Measurements from ENCODE around the gene INTS3.

INTS3 gene

DNA sequence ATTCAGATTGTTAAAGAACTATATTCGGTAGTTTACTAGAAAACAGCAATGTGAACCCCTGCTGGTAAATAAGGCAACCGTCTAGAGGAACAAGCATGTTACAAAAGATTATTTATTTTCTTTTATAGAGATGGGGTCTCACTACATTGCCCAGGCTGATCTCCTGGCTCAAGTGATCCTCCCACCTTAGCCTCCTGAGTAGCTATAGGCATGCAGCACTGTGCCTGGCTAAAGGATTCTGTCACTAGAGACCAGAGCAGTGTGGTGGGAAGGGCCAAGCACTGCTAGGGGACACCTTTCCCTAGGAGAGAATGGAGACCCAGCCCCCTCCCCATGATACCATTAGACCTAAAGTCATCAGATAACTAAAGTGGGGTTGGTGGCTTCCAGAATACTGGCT, 76.3 kb downstream of the INTS3 start:
- H3K4me2 ChIP-seq: peak overlapping the region; percentile 30; the same call in 1 of the 2 replicates
- H2AFZ ChIP-seq (ENCODE audit: low read depth): no peak overlapping the region
- no peak overlapping the region for H3K9ac ChIP-seq
- peaks cover 8% of the 10 kb centered on the region; the same call in 1 of the 2 replicates for H3K27me3 ChIP-seq (ENCODE audit: insufficient read depth, low read depth)
- TF ChIP-seq, protein P1, sequence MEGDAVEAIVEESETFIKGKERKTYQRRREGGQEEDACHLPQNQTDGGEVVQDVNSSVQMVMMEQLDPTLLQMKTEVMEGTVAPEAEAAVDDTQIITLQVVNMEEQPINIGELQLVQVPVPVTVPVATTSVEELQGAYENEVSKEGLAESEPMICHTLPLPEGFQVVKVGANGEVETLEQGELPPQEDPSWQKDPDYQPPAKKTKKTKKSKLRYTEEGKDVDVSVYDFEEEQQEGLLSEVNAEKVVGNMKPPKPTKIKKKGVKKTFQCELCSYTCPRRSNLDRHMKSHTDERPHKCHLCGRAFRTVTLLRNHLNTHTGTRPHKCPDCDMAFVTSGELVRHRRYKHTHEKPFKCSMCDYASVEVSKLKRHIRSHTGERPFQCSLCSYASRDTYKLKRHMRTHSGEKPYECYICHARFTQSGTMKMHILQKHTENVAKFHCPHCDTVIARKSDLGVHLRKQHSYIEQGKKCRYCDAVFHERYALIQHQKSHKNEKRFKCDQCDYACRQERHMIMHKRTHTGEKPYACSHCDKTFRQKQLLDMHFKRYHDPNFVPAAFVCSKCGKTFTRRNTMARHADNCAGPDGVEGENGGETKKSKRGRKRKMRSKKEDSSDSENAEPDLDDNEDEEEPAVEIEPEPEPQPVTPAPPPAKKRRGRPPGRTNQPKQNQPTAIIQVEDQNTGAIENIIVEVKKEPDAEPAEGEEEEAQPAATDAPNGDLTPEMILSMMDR (conservative IDR thresholded peaks at IDR 0.05; ENCODE audit: low read depth, low read length): no peak
- H3K4me1 ChIP-seq (ENCODE audit: low read depth, poor library complexity, severe bottlenecking): peaks cover 52% of the 10 kb centered on the region
- H3K36me3 ChIP-seq (ENCODE audit: insufficient read depth): no peaks in the 10 kb centered on the region
- no peak overlapping the region for H3K4me3 ChIP-seq (IDR thresholded peaks at IDR 0.05; ENCODE audit: insufficient read depth, low read depth, low read length)
- peaks cover 22% of the 10 kb centered on the region for H4K20me1 ChIP-seq (ENCODE audit: insufficient read depth)
- no peaks in the 10 kb centered on the region for H3K79me2 ChIP-seq (ENCODE audit: insufficient read depth, low read depth)
- H3K27ac ChIP-seq: no peak overlapping the region

DNA sequence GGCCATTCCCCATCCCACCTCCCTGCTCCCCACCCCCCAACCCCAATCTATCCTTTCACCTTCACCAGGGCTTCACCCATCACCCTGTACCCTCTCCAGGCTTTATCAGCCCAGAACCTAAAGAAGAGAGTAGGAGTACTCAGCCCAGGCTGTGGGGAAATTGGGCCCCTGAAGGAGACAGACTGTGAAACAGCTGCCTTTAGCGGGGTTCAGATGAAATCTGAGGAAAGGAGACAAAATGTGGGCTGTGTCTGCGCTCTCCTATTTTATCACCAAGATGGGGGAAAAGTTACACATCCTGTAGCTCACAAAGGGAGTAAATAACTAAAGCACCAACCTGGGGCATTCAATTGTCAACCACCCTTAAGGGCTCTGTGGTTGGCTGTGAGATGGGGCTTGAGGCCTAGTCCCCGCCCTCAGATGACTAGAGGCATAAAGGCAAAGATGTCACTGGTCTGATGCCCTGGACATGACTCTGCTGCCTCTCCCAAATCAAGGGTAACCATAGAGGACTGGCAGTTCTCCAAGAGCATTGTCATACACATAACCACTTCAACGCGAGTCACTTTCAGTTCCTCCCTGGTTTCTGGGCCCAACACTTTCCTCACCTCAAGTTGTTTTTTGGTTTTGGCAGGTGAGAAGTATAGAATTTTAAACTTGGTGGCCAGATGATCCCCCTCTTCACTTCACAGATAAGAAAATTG, 77.3 kb downstream of the INTS3 start:
- peaks cover 22% of the 10 kb centered on the region for H4K20me1 ChIP-seq (ENCODE audit: insufficient read depth)
- no peak overlapping the region for H3K9ac ChIP-seq
- peak overlapping the region; percentile 65 for H3K4me2 ChIP-seq
- H3K4me3 ChIP-seq (IDR thresholded peaks at IDR 0.05; ENCODE audit: insufficient read depth, low read depth, low read length): peak overlapping the region; percentile 28
- no peak overlapping the region for H2AFZ ChIP-seq (ENCODE audit: low read depth)
- TF ChIP-seq, protein P1 (conservative IDR thresholded peaks at IDR 0.05; ENCODE audit: low read depth, low read length): no peak
- H3K27ac ChIP-seq: peak overlapping the region; percentile 40; the same call in 1 of the 2 replicates
- H3K79me2 ChIP-seq (ENCODE audit: insufficient read depth, low read depth): no peaks in the 10 kb centered on the region
- H3K4me1 ChIP-seq (ENCODE audit: low read depth, poor library complexity, severe bottlenecking): peaks cover 52% of the 10 kb centered on the region
- peaks cover 8% of the 10 kb centered on the region; the same call in 1 of the 2 replicates for H3K27me3 ChIP-seq (ENCODE audit: insufficient read depth, low read depth)
- no peaks in the 10 kb centered on the region for H3K36me3 ChIP-seq (ENCODE audit: insufficient read depth)

DNA sequence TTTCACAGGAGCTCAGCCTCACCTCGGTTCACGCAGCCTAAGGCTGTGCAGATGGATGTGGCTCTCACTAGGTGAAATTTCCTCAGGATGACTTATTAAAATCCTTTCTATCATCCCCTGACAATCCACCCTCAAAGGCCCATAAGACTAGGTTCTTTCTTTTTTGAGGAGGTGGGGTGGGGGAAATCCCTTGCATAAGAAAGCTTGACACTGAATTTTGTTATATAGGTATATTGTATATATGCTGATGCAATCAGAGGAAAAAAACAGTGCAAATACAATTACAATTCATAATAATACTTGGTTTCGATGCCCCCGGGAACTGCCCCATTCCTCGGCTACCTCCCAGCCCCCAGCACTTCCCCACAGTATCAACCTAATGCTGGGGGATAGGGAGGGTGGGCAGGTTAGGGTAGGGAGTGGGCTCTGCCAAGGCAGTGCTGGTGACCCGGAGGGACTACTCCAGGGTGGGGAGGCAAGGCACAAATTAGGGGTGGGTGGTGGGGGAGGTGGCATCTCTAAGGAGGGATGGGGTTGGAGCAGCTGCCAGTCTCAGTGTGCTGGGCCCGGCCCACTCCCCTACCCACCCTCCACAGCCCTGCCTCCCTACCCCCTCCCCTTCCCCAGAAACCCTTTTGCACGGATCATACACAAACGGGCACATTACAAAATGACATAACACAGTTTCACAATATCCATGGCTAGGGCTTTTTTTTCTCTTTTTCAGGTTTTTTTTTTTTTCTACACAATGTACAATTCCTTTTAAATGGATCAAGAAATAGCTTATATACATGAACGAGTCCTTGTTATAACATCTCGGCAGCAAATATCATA, 78.3 kb downstream of the INTS3 start:
- H3K79me2 ChIP-seq (ENCODE audit: insufficient read depth, low read depth): no peaks in the 10 kb centered on the region
- no peaks in the 10 kb centered on the region for H3K36me3 ChIP-seq (ENCODE audit: insufficient read depth)
- no peak overlapping the region for H3K9ac ChIP-seq
- H2AFZ ChIP-seq (ENCODE audit: low read depth): no peak overlapping the region
- peaks cover 22% of the 10 kb centered on the region for H4K20me1 ChIP-seq (ENCODE audit: insufficient read depth)
- H3K27me3 ChIP-seq (ENCODE audit: insufficient read depth, low read depth): peaks cover 8% of the 10 kb centered on the region; the same call in 1 of the 2 replicates
- H3K27ac ChIP-seq: peak overlapping the region; percentile 40; the same call in 1 of the 2 replicates
- H3K4me3 ChIP-seq (IDR thresholded peaks at IDR 0.05; ENCODE audit: insufficient read depth, low read depth, low read length): peak overlapping the region; percentile 19
- H3K4me1 ChIP-seq (ENCODE audit: low read depth, poor library complexity, severe bottlenecking): peaks cover 52% of the 10 kb centered on the region
- H3K4me2 ChIP-seq: peak overlapping the region; percentile 65
- TF ChIP-seq, protein P1 (conservative IDR thresholded peaks at IDR 0.05; ENCODE audit: low read depth, low read length): no peak

GRCh38 chr1:153816283-153816889, 88.5 kb downstream of the INTS3 start:
- Histone ChIP-seq H3K27ac (no peak overlapping the region), H3K4me3 (IDR thresholded peaks at IDR 0.05; ENCODE audit: insufficient read depth, low read depth, low read length) (no peak overlapping the region), H3K4me1 (ENCODE audit: low read depth, poor library complexity, severe bottlenecking) (no peaks in the 10 kb centered on the region), H4K20me1 (ENCODE audit: insufficient read depth) (no peaks in the 10 kb centered on the region), H3K4me2 (no peak overlapping the region), H3K9ac (no peak overlapping the region), H3K27me3 (ENCODE audit: insufficient read depth, low read depth) (no peaks in the 10 kb centered on the region), H3K36me3 (ENCODE audit: insufficient read depth) (peaks cover 29% of the 10 kb centered on the region; the same call in 1 of the 2 replicates), H2AFZ (ENCODE audit: low read depth) (no peak overlapping the region), H3K79me2 (ENCODE audit: insufficient read depth, low read depth) (no peaks in the 10 kb centered on the region)
- TF ChIP-seq, protein P1 (conservative IDR thresholded peaks at IDR 0.05; ENCODE audit: low read depth, low read length): no peak
